Measurements from ENCODE around the gene CHCHD3. TPM values are rescaled to one million over a fixed set of nuclear protein-coding genes. Genes with fewer than 3 reads are reported as not detected.

CHCHD3 gene
- total RNA-seq, 1 experiment from 2014 or later, result 102 TPM

GRCh38 chr7:133029463-133029862 lies 52.4 kb downstream of the CHCHD3 start:
- ChIA-PET CTCF (no interaction called here), POLR2A (no interaction called here)
- TF ChIP-seq CTCF (IDR thresholded peaks at IDR 0.05; ENCODE audit: insufficient read depth in 1 of 2, low read depth in 1 of 2, low read length in 1 of 2, severe bottlenecking in 1 of 2, unreplicated experiment in 1 of 2), result no peak

GRCh38 chr7:133027397-133027796 lies 54.5 kb downstream of the CHCHD3 start:
- TF ChIP-seq CTCF (IDR thresholded peaks at IDR 0.05; ENCODE audit: insufficient read depth in 1 of 2, low read depth in 1 of 2, low read length in 1 of 2, severe bottlenecking in 1 of 2, unreplicated experiment in 1 of 2), result no peak
- no peak overlapping the region for H3K4me3 Mint-ChIP-seq (ENCODE audit: unreplicated experiment)
- H3K27me3 ChIP-seq (replicated peaks; ENCODE audit: control insufficient read depth, insufficient read depth, low read length), result no peaks in the 10 kb centered on the region; the same call in 1 of the 2 replicates
- no peaks in the 10 kb centered on the region for H3K4me1 ChIP-seq
- H3K27me3 Mint-ChIP-seq (ENCODE audit: insufficient read depth, unreplicated experiment), result no peaks in the 10 kb centered on the region
- no peaks in the 10 kb centered on the region for H3K36me3 Mint-ChIP-seq (ENCODE audit: insufficient read depth, unreplicated experiment)
- H3K27ac Mint-ChIP-seq (ENCODE audit: unreplicated experiment), result no peak overlapping the region
- H3K36me3 ChIP-seq (ENCODE audit: control insufficient read depth, insufficient read depth, low read length), result no peaks in the 10 kb centered on the region
- no peak overlapping the region for H3K4me3 ChIP-seq (ENCODE audit: low read depth, low read length)
- intact Hi-C loops (cut with micrococcal nuclease; ENCODE audit: unreplicated experiment), result no loop called here
- BruUV-seq (replicated peaks), result no TSS peak
- DNase-seq, result no peak
- ChIA-PET POLR2A (no interaction called here), CTCF (no interaction called here)
- no peaks in the 10 kb centered on the region for H3K4me1 Mint-ChIP-seq (ENCODE audit: low read depth, unreplicated experiment)
- no peaks in the 10 kb centered on the region for H3K9me3 ChIP-seq
- no peaks in the 10 kb centered on the region for H3K9me3 Mint-ChIP-seq (ENCODE audit: unreplicated experiment)

More at GRCh38 chr7:133029463-133029862, 52.4 kb downstream of the CHCHD3 start:
- Mint-ChIP-seq H3K9me3 (ENCODE audit: unreplicated experiment) (no peaks in the 10 kb centered on the region), H3K27ac (ENCODE audit: unreplicated experiment) (no peak overlapping the region), H3K36me3 (ENCODE audit: insufficient read depth, unreplicated experiment) (no peaks in the 10 kb centered on the region), H3K4me3 (ENCODE audit: unreplicated experiment) (no peak overlapping the region), H3K4me1 (ENCODE audit: low read depth, unreplicated experiment) (no peaks in the 10 kb centered on the region), H3K27me3 (ENCODE audit: insufficient read depth, unreplicated experiment) (no peaks in the 10 kb centered on the region)
- DNase-seq, result no peak
- Histone ChIP-seq H3K4me1 (no peaks in the 10 kb centered on the region), H3K36me3 (ENCODE audit: control insufficient read depth, insufficient read depth, low read length) (no peaks in the 10 kb centered on the region), H3K4me3 (ENCODE audit: low read depth, low read length) (no peak overlapping the region), H3K9me3 (no peaks in the 10 kb centered on the region), H3K27me3 (replicated peaks; ENCODE audit: control insufficient read depth, insufficient read depth, low read length) (no peaks in the 10 kb centered on the region; the same call in 1 of the 2 replicates)
- intact Hi-C loops (cut with micrococcal nuclease; ENCODE audit: unreplicated experiment), result no loop called here
- no TSS peak for BruUV-seq (replicated peaks)

- no peaks in the 10 kb centered on the region for H3K36me3 ChIP-seq (ENCODE audit: control insufficient read depth, insufficient read depth, low read length)
- no peaks in the 10 kb centered on the region for H3K4me1 ChIP-seq
- CTCF ChIA-PET, result no interaction called here
- H3K4me1 Mint-ChIP-seq (ENCODE audit: low read depth, unreplicated experiment), result no peaks in the 10 kb centered on the region
- peaks cover 3% of the 10 kb centered on the region for H3K36me3 Mint-ChIP-seq (ENCODE audit: insufficient read depth, unreplicated experiment)
- H3K27me3 ChIP-seq (replicated peaks; ENCODE audit: control insufficient read depth, insufficient read depth, low read length), result no peaks in the 10 kb centered on the region; the same call in 1 of the 2 replicates
- POLR2A ChIA-PET, result no interaction called here
- H3K27ac Mint-ChIP-seq (ENCODE audit: unreplicated experiment), result no peak overlapping the region
- H3K9me3 ChIP-seq, result no peaks in the 10 kb centered on the region
- no peaks in the 10 kb centered on the region for H3K27me3 Mint-ChIP-seq (ENCODE audit: insufficient read depth, unreplicated experiment)
- DNase-seq, result no peak
- intact Hi-C loops (cut with micrococcal nuclease; ENCODE audit: unreplicated experiment), result no loop called here
- no peak overlapping the region for H3K4me3 ChIP-seq (ENCODE audit: low read depth, low read length)
- BruUV-seq (replicated peaks), result no TSS peak
- no peak overlapping the region for H3K4me3 Mint-ChIP-seq (ENCODE audit: unreplicated experiment)
- no peaks in the 10 kb centered on the region for H3K9me3 Mint-ChIP-seq (ENCODE audit: unreplicated experiment)
- no peak for TF ChIP-seq CTCF (IDR thresholded peaks at IDR 0.05; ENCODE audit: insufficient read depth in 1 of 2, low read depth in 1 of 2, low read length in 1 of 2, severe bottlenecking in 1 of 2, unreplicated experiment in 1 of 2)
Measured at GRCh38 chr7:133026210-133026859, 55.6 kb downstream of the CHCHD3 start.
